Measurements from ENCODE around the gene HRAS.

DNA sequence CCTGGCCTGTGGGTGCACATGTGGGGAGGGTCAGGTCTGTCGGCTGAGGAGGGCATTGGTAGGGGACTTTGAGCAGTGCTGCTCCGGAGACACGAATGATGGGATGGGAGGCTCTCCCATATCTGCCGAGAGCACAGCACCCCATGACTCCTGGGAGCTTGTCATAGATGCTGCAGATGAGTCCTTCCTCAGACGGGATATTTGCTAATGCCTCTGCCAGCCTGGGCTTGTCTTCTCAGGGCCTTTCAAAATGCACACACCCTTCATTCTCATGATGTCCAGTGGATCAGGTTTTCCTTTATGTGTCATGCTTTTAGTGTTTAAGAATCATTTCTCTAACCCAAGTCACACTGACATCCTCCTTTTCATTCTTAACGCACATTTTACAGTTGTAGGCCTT lies 20.2 kb downstream of the HRAS start:
- TF ChIP-seq POLR2A (IDR thresholded peaks at IDR 0.05): no peak
- TF ChIP-seq, protein P1, sequence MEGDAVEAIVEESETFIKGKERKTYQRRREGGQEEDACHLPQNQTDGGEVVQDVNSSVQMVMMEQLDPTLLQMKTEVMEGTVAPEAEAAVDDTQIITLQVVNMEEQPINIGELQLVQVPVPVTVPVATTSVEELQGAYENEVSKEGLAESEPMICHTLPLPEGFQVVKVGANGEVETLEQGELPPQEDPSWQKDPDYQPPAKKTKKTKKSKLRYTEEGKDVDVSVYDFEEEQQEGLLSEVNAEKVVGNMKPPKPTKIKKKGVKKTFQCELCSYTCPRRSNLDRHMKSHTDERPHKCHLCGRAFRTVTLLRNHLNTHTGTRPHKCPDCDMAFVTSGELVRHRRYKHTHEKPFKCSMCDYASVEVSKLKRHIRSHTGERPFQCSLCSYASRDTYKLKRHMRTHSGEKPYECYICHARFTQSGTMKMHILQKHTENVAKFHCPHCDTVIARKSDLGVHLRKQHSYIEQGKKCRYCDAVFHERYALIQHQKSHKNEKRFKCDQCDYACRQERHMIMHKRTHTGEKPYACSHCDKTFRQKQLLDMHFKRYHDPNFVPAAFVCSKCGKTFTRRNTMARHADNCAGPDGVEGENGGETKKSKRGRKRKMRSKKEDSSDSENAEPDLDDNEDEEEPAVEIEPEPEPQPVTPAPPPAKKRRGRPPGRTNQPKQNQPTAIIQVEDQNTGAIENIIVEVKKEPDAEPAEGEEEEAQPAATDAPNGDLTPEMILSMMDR (IDR thresholded peaks at IDR 0.05): no peak
